NCI-H2107 treated with DMSO at 0.1 percent for 48 hours (cell line): ENCODE data around the gene BTG1.

ENCODE experiments used
- DNase-seq: peaks from one replicate; lab custom pipeline; 2025; ENCODE audit not compliant: unreplicated experiment; lab: John Stamatoyannopoulos, UW

Gene BTG1

DNA sequence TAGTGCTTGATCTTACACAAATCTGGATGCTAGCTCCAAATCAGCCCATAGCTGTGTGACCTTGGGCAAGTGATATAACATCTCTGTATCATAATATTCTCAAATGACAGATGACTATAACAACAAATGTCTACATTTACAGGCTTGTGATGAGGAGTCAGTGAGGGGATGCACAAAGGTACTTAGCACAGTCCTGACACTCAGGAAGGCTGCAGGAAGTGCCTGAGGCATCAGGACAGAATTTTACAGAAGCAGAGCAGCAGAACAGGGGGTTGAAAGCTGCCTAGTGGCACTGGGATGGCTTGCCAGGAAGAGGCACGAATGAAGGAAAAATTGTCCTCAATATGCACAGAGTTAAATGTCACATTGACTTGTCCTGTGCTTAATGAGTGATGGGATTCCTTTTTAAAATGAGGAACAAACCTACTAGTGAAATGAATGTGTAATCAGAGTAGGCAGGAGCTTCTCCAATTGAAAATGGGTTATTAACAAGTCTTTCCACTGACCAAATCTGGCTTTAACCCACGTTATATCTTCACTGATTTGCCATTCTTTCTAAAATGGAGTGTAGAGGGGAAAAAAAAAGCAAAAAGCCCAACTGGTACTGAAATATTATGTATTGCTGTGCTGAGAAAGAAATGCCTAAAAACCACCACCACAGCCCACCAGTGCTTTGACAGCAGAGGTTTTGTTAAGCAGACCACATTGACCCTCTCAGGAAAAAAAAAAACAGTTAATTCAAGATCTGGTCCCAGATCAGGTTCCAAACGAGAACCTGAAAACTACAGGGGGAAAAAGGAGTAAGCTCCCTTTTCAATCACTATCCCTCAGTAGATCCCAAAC lies 11.6 kb downstream of the BTG1 start:
- no peak for DNase-seq

DNA sequence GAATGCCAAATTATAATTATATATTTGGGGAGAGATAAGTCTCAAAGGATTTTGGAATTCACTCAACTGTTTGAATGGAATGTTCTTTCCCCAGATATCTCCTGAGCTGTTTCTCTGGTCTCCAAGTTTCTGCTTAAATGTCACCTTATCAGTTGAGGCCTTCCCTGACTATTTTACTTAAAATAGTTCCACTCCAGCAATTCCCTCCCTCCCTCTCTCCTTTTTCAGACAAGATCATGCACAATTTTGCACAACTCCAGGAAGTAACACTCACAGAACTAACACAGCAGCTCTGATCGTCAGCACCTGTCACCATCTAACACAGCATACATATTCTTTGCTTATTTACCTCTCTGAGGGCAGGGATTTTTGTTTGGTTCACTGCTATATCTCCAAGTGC lies 12.5 kb downstream of the BTG1 start:
- DNase-seq, result peak; percentile 26

DNA sequence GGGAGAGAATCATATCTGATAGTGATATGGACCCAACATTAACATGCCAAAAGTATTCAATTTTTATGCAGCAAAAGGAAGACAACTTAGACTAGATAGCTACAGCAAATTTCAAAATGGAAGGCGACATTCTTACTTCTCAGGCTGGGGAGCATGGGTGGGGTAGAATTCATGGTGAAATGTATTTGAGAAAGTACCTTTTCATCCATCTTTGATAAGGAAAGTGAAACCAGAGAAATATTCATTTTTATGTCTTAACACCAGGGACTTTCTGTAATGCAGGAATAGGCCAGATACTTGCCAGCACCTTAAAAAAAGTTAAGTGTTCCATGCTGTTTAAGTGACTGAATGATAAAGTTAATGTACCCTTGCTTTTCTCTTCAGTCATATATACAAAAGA lies 13.4 kb downstream of the BTG1 start:
- DNase-seq, result no peak

DNA sequence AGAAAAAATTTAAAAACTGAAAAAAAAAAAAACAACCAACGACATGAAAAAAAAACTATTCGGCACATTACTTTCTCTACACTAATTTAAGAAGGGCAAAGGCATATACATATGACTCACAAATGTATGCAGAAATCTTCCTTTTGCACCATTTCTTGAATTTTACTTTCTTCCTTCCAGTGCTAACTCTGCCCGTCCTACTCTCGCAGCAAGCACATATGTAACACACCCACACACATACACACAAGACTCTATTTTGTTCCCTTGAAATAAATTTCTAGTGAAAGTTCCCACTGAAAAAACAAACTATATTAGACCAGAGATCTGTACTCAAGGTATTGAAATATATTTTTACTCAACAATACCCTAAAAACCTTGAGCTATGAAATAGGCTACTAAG lies 14.6 kb downstream of the BTG1 start:
- DNase-seq, result no peak

- no peak for DNase-seq
Observed at GRCh38 chr12:92129609-92130008, 16.0 kb downstream of the BTG1 start.

GRCh38 chr12:92128612-92129011 lies 17.0 kb downstream of the BTG1 start:
- no peak for DNase-seq

DNA sequence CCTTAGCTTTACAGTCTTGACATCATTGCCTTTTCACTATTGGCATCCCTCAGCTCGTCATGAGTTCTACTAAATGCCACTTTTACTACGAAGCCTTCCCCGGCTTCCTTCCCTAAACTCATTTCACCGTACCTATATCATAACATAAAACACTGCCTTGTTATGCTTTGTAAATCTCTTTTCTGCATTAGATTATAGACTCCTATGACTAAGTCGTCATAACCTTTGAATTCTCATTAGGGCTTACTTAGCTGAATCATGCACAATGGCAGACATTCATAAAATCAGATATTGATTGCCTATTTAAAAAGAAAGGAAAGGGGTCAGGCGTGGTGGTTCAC lies 21.0 kb downstream of the BTG1 start:
- DNase-seq, result no peak

DNA sequence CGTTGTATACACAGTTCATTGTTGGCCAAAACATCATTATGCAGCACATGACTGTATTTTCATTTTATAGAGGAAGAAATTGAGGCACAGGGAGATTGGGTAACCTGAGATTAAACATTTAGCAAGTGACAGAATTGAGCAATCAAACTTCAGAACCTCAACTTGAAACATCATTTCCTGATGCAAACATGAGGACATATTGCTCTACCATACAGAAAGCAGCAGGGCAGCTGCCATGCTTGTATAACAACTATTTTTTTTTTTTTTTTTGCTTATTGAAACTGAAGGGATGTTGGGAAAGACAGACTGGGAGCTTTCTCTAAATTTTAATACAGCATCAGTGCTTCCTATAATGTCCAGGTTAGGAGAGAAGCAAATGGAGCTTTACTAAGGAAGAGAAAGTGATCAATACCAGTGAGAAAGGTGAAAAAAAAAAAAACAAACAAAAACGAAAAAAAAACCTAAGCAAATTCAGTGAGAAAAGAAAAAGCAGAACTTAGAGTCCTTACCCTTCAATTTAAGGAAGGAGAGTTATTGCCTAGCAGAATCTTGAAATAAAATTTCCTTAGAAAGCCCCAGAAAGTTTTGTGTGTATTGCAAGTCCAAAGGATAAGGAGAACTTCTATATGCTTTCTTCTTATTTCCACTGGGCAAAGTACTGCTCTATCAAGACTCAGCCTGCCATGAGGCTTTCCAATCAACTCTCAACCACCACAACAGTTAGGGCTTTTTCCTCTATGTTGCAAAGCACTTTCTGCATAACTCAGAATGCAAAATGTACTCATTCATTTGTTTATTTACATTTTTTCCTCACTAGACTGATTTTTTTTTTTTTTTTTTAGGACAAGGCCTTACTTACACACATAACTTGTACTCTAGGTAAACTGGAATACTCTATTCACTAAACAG lies 21.6 kb downstream of the BTG1 start:
- no peak for DNase-seq

GRCh38 chr12:92122941-92123779 lies 22.5 kb downstream of the BTG1 start:
- no peak for DNase-seq

GRCh38 chr12:92121826-92122225 lies 23.8 kb downstream of the BTG1 start:
- no peak for DNase-seq

DNA sequence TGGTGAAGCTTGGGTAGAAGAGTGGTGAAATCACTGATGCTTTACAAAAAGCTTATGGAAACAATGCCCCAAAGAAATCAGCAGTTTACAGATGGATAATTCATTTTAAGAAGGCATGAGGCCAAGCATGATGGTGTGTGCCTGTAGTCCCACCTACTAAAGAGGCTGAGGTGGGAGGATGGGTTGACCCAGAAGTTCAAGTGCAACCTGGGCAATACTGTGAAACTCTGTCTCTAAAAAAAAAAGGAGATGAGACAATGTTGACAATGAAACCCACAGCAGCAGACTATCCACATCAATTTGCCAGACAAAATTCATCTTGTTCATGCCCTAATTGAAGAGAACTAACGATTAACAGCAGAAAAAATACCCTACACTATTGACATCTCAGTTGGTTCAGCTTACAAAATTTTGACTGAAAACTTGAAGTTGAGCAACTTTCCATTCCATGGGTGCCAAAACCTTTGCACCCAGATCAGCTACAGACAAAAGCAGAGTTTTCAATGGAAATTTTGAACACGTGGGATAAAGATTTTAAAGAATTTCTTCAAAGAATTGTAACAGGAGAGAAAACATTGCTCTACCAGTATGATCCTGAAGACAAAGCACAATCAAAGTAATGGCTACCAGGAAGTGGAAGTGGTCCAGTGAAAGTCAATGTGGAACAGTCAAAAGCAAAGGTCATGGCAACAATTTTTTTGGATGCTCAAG lies 26.7 kb downstream of the BTG1 start:
- no peak for DNase-seq

GRCh38 chr12:92114834-92115233 lies 30.8 kb downstream of the BTG1 start:
- no peak for DNase-seq

- DNase-seq, result no peak
Observed at GRCh38 chr12:92111256-92111655, 34.4 kb downstream of the BTG1 start.

DNA sequence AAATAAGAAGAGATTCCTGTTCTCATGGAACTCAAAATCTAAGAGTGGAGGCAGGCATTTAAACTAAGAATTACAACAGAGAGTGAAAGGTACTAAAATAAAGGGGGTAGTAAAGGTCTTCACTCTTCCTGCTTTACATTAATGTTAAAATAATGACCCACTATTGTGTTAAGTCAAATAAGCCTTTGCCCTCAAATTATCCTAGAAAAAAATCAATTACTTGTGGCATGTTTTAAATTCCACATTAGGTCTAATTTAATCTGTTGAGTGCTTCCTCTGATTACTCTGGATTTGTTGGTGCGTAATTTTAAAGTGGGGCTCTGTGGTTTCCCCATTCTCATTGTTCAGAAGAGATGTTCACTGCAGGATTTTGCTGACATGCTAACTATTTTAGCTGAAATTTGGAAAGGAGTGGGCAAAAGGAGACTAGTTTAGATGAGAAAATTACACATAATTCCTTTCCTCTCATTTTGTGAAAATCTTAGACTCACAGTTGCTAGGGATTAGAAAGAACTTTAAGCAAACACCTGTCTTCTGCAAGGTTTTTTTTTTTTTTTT lies 35.5 kb downstream of the BTG1 start:
- DNase-seq, result no peak

GRCh38 chr12:92109613-92110012 lies 36.0 kb downstream of the BTG1 start:
- DNase-seq, result no peak

DNA sequence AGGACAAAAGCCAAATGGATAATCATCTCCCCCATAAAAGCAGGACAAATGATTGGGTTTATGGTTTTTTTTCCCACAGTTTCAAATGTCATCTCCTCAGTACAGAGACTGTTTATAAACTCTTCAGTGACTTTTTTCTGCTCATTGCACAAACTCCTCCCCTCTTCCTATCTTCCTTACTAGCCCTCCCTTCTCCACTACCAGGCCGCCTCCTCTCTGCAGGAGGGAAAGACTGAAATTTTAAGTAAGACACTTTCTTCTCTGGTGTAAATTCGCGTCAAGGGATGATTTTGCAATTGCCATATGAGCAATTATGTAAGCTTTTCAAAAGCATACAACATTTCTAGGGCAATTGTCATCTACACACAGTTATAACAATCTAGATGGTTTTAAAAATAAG lies 37.0 kb downstream of the BTG1 start:
- peak; percentile 56 for DNase-seq

DNA sequence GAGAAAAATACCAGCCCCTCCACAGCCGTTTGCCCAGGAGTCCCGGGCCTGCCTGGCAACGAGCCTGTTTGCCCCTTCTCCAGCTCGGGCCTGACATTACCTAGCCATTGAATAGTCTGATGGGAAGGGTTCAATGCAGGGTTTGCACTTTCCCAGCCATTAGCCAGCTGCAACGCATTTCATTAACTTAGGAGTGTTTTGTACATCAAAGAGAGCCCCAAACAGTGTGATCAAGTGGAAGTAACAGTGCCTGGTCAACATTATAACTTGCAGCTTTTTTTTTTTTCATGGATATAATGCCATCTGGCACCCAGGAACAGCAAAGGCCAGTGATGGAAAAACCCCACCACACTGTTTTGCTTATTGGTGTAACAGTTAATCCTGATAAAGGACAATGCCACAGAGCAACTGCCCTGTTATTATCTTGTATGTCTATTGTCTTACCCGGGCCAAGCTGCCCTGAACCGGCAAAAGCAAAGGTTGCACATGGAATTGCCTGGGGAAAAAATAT lies 38.0 kb downstream of the BTG1 start:
- DNase-seq, result peak; percentile 73

GRCh38 chr12:92107094-92107493 lies 38.6 kb downstream of the BTG1 start:
- DNase-seq, result no peak

DNA sequence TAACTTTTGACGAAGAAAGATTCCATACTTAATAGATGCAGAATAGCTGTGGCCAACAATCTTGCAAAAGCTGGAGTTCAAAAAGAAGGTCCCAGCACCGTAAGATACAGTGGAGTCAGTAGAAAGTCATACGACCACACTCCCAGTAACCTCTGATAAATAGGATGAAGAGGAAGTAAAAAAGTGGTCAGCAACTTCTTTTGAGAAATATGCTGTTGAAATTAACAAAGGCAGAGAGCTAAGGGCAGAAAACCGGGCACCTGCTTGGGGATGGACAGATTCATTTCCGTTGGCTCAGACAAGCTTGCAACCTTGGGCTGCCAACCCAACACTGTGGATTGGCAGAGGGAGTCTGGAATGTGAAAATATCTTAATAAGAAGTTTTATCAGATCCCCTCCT lies 40.0 kb downstream of the BTG1 start:
- DNase-seq, result no peak

DNA sequence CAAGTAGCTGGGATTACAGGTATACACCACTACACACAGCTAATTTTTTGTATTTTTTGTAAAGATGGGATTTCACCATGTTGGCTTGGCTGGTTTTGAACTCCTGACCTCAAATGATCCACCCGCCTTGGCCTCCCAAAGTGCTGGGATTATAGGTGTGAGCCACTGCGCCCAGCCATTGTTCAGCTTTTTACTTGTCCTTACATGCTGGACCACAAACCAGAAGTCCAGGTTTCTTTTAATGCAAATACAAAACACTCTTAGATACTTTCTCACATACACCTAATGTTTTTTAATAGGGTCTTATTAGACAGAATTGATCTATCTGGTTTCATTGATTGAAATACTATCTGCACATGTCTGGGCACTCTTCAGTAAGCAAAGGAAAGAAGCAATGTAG lies 40.5 kb downstream of the BTG1 start:
- no peak for DNase-seq
